Astrocyte (in vitro differentiated cells and primary cell): ENCODE measurements around the gene MFAP1. TPM values are rescaled to one million over a fixed set of nuclear protein-coding genes. Genes with fewer than 3 reads are reported as not detected.

ENCODE experiments used
- DNase-seq: peaks from one replicate; pipeline ENCODE4 v3.0.0-alpha.2; 2010; ENCODE audit warnings: low read depth
- FAIRE-seq: peaks from 2 replicates; lab custom pipeline; 2011; peaks lifted over from hg19 to GRCh38; lab: Jason Lieb, UNC
- H2AFZ ChIP-seq: 2 replicates; pipeline ENCODE4 v1.6.0; 2012; ENCODE audit warnings: low read depth, low read length, inconsistent platforms
- H3K27ac ChIP-seq: 2 replicates; pipeline ENCODE4 v1.5.1; 2011; ENCODE audit warnings: low read depth, low read length, inconsistent platforms
- H3K27me3 ChIP-seq: 2 replicates; pipeline ENCODE4 v1.6.0; 2011; ENCODE audit warnings: low read length, inconsistent platforms; ENCODE audit not compliant: insufficient read depth
- H3K36me3 ChIP-seq: 2 replicates; pipeline ENCODE4 v1.5.1; 2011; ENCODE audit warnings: low read length, inconsistent platforms; ENCODE audit not compliant: insufficient read depth
- H3K4me1 ChIP-seq: 2 replicates; pipeline ENCODE4 v1.5.1; 2011; ENCODE audit warnings: low read length, inconsistent platforms; ENCODE audit not compliant: insufficient read depth
- H3K4me2 ChIP-seq: 2 replicates; pipeline ENCODE4 v1.6.0; 2012; ENCODE audit warnings: low read length, inconsistent platforms
- H3K4me3 ChIP-seq: 2 replicates; pipeline ENCODE4 v1.5.1; 2011; ENCODE audit warnings: low read depth, mild to moderate bottlenecking, low read length, inconsistent platforms; ENCODE audit not compliant: insufficient read depth
- H3K79me2 ChIP-seq: 2 replicates; pipeline ENCODE4 v1.6.0; 2012; ENCODE audit warnings: mild to moderate bottlenecking, low read length, inconsistent platforms; ENCODE audit not compliant: insufficient read depth
- H3K9ac ChIP-seq: 2 replicates; pipeline ENCODE4 v1.6.0; 2012; ENCODE audit warnings: mild to moderate bottlenecking, low read length, inconsistent platforms
- H3K9me3 ChIP-seq: 2 replicates; pipeline ENCODE4 v1.5.1; 2012; ENCODE audit warnings: low read depth, mild to moderate bottlenecking, low read length, inconsistent platforms; ENCODE audit not compliant: insufficient read depth
- H4K20me1 ChIP-seq: 2 replicates; pipeline ENCODE4 v1.6.0; 2012; ENCODE audit warnings: low read length, inconsistent platforms; ENCODE audit not compliant: insufficient read depth
- H3K27ac Mint-ChIP-seq: one replicate; pipeline ENCODE4 v1.8.0; 2021; ENCODE audit warnings: mild to moderate bottlenecking, mixed read lengths; ENCODE audit not compliant: unreplicated experiment
- H3K27me3 Mint-ChIP-seq: one replicate; pipeline ENCODE4 v1.8.0; 2021; ENCODE audit warnings: low read depth, mixed read lengths; ENCODE audit not compliant: unreplicated experiment
- H3K36me3 Mint-ChIP-seq: one replicate; pipeline ENCODE4 v1.8.0; 2021; ENCODE audit warnings: low read depth, mixed read lengths; ENCODE audit not compliant: unreplicated experiment
- H3K4me1 Mint-ChIP-seq: one replicate; pipeline ENCODE4 v1.8.0; 2021; ENCODE audit warnings: low read depth, mixed read lengths; ENCODE audit not compliant: unreplicated experiment
- H3K4me3 Mint-ChIP-seq: one replicate; pipeline ENCODE4 v1.8.0; 2021; ENCODE audit warnings: mild to moderate bottlenecking, moderate library complexity, mixed read lengths; ENCODE audit not compliant: unreplicated experiment
- H3K9me3 Mint-ChIP-seq: one replicate; pipeline ENCODE4 v1.8.0; 2021; ENCODE audit warnings: mild to moderate bottlenecking, mixed read lengths; ENCODE audit not compliant: unreplicated experiment
- EZH2 ChIP-seq: IDR thresholded peaks from 2 replicates; pipeline ENCODE4 v1.6.1; 2012; ENCODE audit warnings: mild to moderate bottlenecking, low read length, inconsistent platforms; ENCODE audit not compliant: insufficient read depth
- total RNA-seq: library from RNA; stranded (reverse); gene quantifications from 2 replicates; pipeline ENCODE4 v1.2.1, GENCODE V29; 2021
- TF ChIP-seq, protein P1 (sequence below): IDR thresholded peaks from 2 replicates; pipeline ENCODE4 v1.5.1; 2011; ENCODE audit warnings: low read depth, mild to moderate bottlenecking, inconsistent platforms, low read length, moderate library complexity; ENCODE audit not compliant: insufficient read depth

The MFAP1 gene
- total RNA-seq, 1 donor from 2014 or later: 33.1 TPM

GRCh38 chr15:43795197-43795596, 29.3 kb downstream of the MFAP1 start:
- Mint-ChIP-seq H3K9me3 (no peaks in the 10 kb centered on the region), H3K27ac (no peak overlapping the region), H3K27me3 (no peaks in the 10 kb centered on the region), H3K4me1 (peaks cover 54% of the 10 kb centered on the region), H3K4me3 (peak overlapping the region; percentile 97), H3K36me3 (peaks cover 28% of the 10 kb centered on the region)
- Histone ChIP-seq H3K27ac (no peak overlapping the region), H3K4me1 (peaks cover 33% of the 10 kb centered on the region), H3K36me3 (peaks cover 25% of the 10 kb centered on the region), H3K79me2 (peaks cover 37% of the 10 kb centered on the region), H3K4me3 (no peak overlapping the region), H3K9ac (no peak overlapping the region), H3K9me3 (no peaks in the 10 kb centered on the region), H3K27me3 (no peaks in the 10 kb centered on the region), H2AFZ (no peak overlapping the region), H3K4me2 (peak overlapping the region; percentile 91), H4K20me1 (peaks cover 44% of the 10 kb centered on the region)
- TF ChIP-seq, protein P1, sequence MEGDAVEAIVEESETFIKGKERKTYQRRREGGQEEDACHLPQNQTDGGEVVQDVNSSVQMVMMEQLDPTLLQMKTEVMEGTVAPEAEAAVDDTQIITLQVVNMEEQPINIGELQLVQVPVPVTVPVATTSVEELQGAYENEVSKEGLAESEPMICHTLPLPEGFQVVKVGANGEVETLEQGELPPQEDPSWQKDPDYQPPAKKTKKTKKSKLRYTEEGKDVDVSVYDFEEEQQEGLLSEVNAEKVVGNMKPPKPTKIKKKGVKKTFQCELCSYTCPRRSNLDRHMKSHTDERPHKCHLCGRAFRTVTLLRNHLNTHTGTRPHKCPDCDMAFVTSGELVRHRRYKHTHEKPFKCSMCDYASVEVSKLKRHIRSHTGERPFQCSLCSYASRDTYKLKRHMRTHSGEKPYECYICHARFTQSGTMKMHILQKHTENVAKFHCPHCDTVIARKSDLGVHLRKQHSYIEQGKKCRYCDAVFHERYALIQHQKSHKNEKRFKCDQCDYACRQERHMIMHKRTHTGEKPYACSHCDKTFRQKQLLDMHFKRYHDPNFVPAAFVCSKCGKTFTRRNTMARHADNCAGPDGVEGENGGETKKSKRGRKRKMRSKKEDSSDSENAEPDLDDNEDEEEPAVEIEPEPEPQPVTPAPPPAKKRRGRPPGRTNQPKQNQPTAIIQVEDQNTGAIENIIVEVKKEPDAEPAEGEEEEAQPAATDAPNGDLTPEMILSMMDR: no peak
- TF ChIP-seq EZH2: no peak
- no peak for FAIRE-seq
- DNase-seq: no peak

GRCh38 chr15:43794269-43795037, 30.0 kb downstream of the MFAP1 start:
- peak overlapping the region; percentile 100 for H3K4me3 ChIP-seq
- peak overlapping the region; percentile 91 for H3K4me2 ChIP-seq
- peak overlapping the region; percentile 100 for H3K9ac ChIP-seq
- FAIRE-seq (no peak), DNase-seq (peak; percentile 65)
- TF ChIP-seq EZH2: no peak
- TF ChIP-seq, protein P1: no peak
- H2AFZ ChIP-seq: no peak overlapping the region
- Mint-ChIP-seq H3K4me3 (peak overlapping the region; percentile 97), H3K4me1 (peaks cover 51% of the 10 kb centered on the region), H3K27me3 (no peaks in the 10 kb centered on the region), H3K9me3 (no peaks in the 10 kb centered on the region), H3K36me3 (peaks cover 28% of the 10 kb centered on the region), H3K27ac (peak overlapping the region; percentile 99)
- no peaks in the 10 kb centered on the region for H3K9me3 ChIP-seq
- H3K27me3 ChIP-seq: no peaks in the 10 kb centered on the region
- H4K20me1 ChIP-seq: peaks cover 44% of the 10 kb centered on the region
- H3K27ac ChIP-seq: peak overlapping the region; percentile 35
- peaks cover 22% of the 10 kb centered on the region for H3K36me3 ChIP-seq
- peaks cover 37% of the 10 kb centered on the region for H3K79me2 ChIP-seq
- peaks cover 29% of the 10 kb centered on the region for H3K4me1 ChIP-seq

GRCh38 chr15:43793647-43794046, 30.8 kb downstream of the MFAP1 start:
- peaks cover 49% of the 10 kb centered on the region for H3K4me1 Mint-ChIP-seq
- Histone ChIP-seq H3K4me2 (peak overlapping the region; percentile 91), H2AFZ (no peak overlapping the region), H3K9ac (peak overlapping the region; percentile 100), H3K4me1 (peaks cover 29% of the 10 kb centered on the region), H3K4me3 (peak overlapping the region; percentile 100), H3K79me2 (peaks cover 37% of the 10 kb centered on the region), H3K36me3 (peaks cover 20% of the 10 kb centered on the region), H4K20me1 (peaks cover 44% of the 10 kb centered on the region), H3K9me3 (no peaks in the 10 kb centered on the region), H3K27me3 (no peaks in the 10 kb centered on the region), H3K27ac (no peak overlapping the region)
- DNase-seq (no peak), FAIRE-seq (no peak)
- no peaks in the 10 kb centered on the region for H3K27me3 Mint-ChIP-seq
- peak overlapping the region; percentile 97 for H3K4me3 Mint-ChIP-seq
- H3K27ac Mint-ChIP-seq: peak overlapping the region; percentile 99
- no peaks in the 10 kb centered on the region for H3K9me3 Mint-ChIP-seq
- TF ChIP-seq, protein P1: no peak
- no peak for TF ChIP-seq EZH2
- peaks cover 26% of the 10 kb centered on the region for H3K36me3 Mint-ChIP-seq
